H9 (cell line): ENCODE measurements around the gene UNC80. TPM values are rescaled to one million over a fixed set of nuclear protein-coding genes. Genes with fewer than 3 reads are reported as not detected.

Source experiments
- DNase-seq: peaks from one replicate; pipeline ENCODE4 v3.0.0-alpha.2; 2017
- H2AFZ ChIP-seq: one replicate; pipeline ENCODE4 v1.6.1; 2013; ENCODE audit warnings: mild to moderate bottlenecking, low read length, control low read depth, moderate library complexity
- H2AK5ac ChIP-seq: 2 replicates; pipeline ENCODE4 v1.6.1; 2013; ENCODE audit warnings: low read length, control low read depth, mixed read lengths; ENCODE audit not compliant: insufficient read length
- H2BK120ac ChIP-seq: one replicate; pipeline ENCODE4 v1.6.1; 2013; ENCODE audit warnings: low read depth, mild to moderate bottlenecking, low read length, control low read depth, inconsistent platforms; ENCODE audit not compliant: poor library complexity, severe bottlenecking
- H2BK12ac ChIP-seq: 2 replicates; pipeline ENCODE4 v1.6.1; 2013; ENCODE audit warnings: low read length, control low read depth, mixed read lengths, low read depth; ENCODE audit not compliant: insufficient read length
- H2BK15ac ChIP-seq: 2 replicates; pipeline ENCODE4 v1.6.1; 2013; ENCODE audit warnings: low read depth, low read length, control low read depth
- H2BK20ac ChIP-seq: one replicate; pipeline ENCODE4 v1.6.1; 2013; ENCODE audit warnings: low read depth, mild to moderate bottlenecking, low read length, control low read depth, inconsistent platforms; ENCODE audit not compliant: poor library complexity, severe bottlenecking
- H2BK5ac ChIP-seq: 2 replicates; pipeline ENCODE4 v1.6.1; 2013; ENCODE audit warnings: low read length, control low read depth, mixed read lengths; ENCODE audit not compliant: insufficient read length
- H3K14ac ChIP-seq: 2 replicates; pipeline ENCODE4 v1.6.1; 2013; ENCODE audit warnings: low read length, control low read depth; ENCODE audit not compliant: insufficient read depth
- H3K18ac ChIP-seq: 2 replicates; pipeline ENCODE4 v1.6.1; 2013; ENCODE audit warnings: low read depth, mild to moderate bottlenecking, mixed read lengths, low read length, control low read depth; ENCODE audit not compliant: insufficient read length
- H3K23ac ChIP-seq: 2 replicates; pipeline ENCODE4 v1.6.1; 2013; ENCODE audit warnings: low read length, control low read depth, mixed read lengths, low read depth; ENCODE audit not compliant: insufficient read length
- H3K23me2 ChIP-seq: 2 replicates; pipeline ENCODE4 v1.6.1; 2013; ENCODE audit warnings: low read depth, mild to moderate bottlenecking, mixed read lengths, low read length, control low read depth; ENCODE audit not compliant: insufficient read length, poor library complexity, severe bottlenecking
- H3K27ac ChIP-seq: 2 replicates; pipeline ENCODE4 v1.5.1; 2013; ENCODE audit warnings: low read length, control low read depth, mixed read lengths, low read depth; ENCODE audit not compliant: insufficient read length
- H3K27me3 ChIP-seq: 2 replicates; pipeline ENCODE4 v1.6.1; 2013; ENCODE audit warnings: low read length, control low read depth, inconsistent platforms; ENCODE audit not compliant: insufficient read depth
- H3K4ac ChIP-seq: 2 replicates; pipeline ENCODE4 v1.6.1; 2013; ENCODE audit warnings: low read depth, mild to moderate bottlenecking, control low read depth, inconsistent platforms, low read length, moderate library complexity
- H3K4me1 ChIP-seq: 2 replicates; pipeline ENCODE4 v1.6.1; 2013; ENCODE audit warnings: low read length, control low read depth, inconsistent platforms; ENCODE audit not compliant: insufficient read depth
- H3K4me2 ChIP-seq: 2 replicates; pipeline ENCODE4 v1.6.1; 2013; ENCODE audit warnings: low read length, control low read depth, mixed read lengths; ENCODE audit not compliant: insufficient read length, insufficient read depth
- H3K56ac ChIP-seq: 2 replicates; pipeline ENCODE4 v1.6.1; 2013; ENCODE audit warnings: low read depth, mild to moderate bottlenecking, mixed read lengths, low read length, control low read depth; ENCODE audit not compliant: insufficient read length
- H3K79me1 ChIP-seq: 2 replicates; pipeline ENCODE4 v1.6.1; 2013; ENCODE audit warnings: low read depth, mild to moderate bottlenecking, moderate library complexity, low read length, control low read depth, inconsistent platforms; ENCODE audit not compliant: insufficient read depth, poor library complexity, severe bottlenecking
- H3K79me2 ChIP-seq: 2 replicates; pipeline ENCODE4 v1.6.1; 2013; ENCODE audit warnings: low read length, control low read depth, inconsistent platforms; ENCODE audit not compliant: insufficient read depth
- H3K9ac ChIP-seq: 2 replicates; pipeline ENCODE4 v1.6.1; 2013; ENCODE audit warnings: low read length, control low read depth, mixed read lengths; ENCODE audit not compliant: insufficient read length; ENCODE audit errors: extremely low read depth
- H3K9me3 ChIP-seq: one replicate; pipeline ENCODE4 v1.6.1; 2013; ENCODE audit warnings: low read depth, low read length, inconsistent platforms; ENCODE audit not compliant: control insufficient read depth
- H3T11ph ChIP-seq: one replicate; pipeline ENCODE4 v1.6.1; 2013; ENCODE audit warnings: mild to moderate bottlenecking, low read length, control low read depth, inconsistent platforms
- H4K20me1 ChIP-seq: one replicate; pipeline ENCODE4 v1.6.1; 2013; ENCODE audit not compliant: control insufficient read depth, insufficient read length, insufficient read depth
- H4K5ac ChIP-seq: 2 replicates; pipeline ENCODE4 v1.6.1; 2013; ENCODE audit warnings: low read depth, mild to moderate bottlenecking, mixed read lengths, low read length, control low read depth; ENCODE audit not compliant: insufficient read length
- H4K8ac ChIP-seq: replicated peaks from 2 replicates; pipeline ENCODE4 v1.6.1; 2013; ENCODE audit warnings: low read length, control low read depth, mixed read lengths, low read depth; ENCODE audit not compliant: insufficient read length
- H4K91ac ChIP-seq: 2 replicates; pipeline ENCODE4 v1.6.1; 2013; ENCODE audit warnings: low read depth, mild to moderate bottlenecking, moderate library complexity, mixed read lengths, low read length, control low read depth; ENCODE audit not compliant: insufficient read length
- H3K27ac Mint-ChIP-seq, 3 experiments: 2 replicates in 2 of 3; 3 replicates in 1 of 3; pipeline ENCODE4 v1.8.0; 2020 to 2021; ENCODE audit warnings: mixed read lengths in 3 of 3, mild to moderate bottlenecking in 1 of 3, moderate library complexity in 1 of 3
- H3K27me3 Mint-ChIP-seq: 2 replicates; pipeline ENCODE4 v1.8.0; 2021; ENCODE audit warnings: low read depth, mild to moderate bottlenecking, moderate library complexity, mixed read lengths
- H3K36me3 Mint-ChIP-seq, 3 experiments: 2 replicates in 2 of 3; 3 replicates in 1 of 3; pipeline ENCODE4 v1.8.0; 2020 to 2021; ENCODE audit warnings: low read depth in 3 of 3, mixed read lengths in 3 of 3; ENCODE audit not compliant: insufficient read depth in 1 of 3
- H3K4me1 Mint-ChIP-seq, 2 experiments: 2 replicates each; pipeline ENCODE4 v1.8.0; 2020; ENCODE audit warnings: mixed read lengths in 2 of 2
- H3K4me3 Mint-ChIP-seq, 2 experiments: 2 replicates in 1 of 2; 3 replicates in 1 of 2; pipeline ENCODE4 v1.8.0; 2020 to 2021; ENCODE audit warnings: mild to moderate bottlenecking in 2 of 2, mixed read lengths in 2 of 2, moderate library complexity in 1 of 2
- H3K9me3 Mint-ChIP-seq, 2 experiments: 2 replicates in 1 of 2; 3 replicates in 1 of 2; pipeline ENCODE4 v1.8.0; 2020; ENCODE audit warnings: mild to moderate bottlenecking in 2 of 2, mixed read lengths in 2 of 2, moderate library complexity in 1 of 2
- CTCF ChIP-seq: fragments of 200-600 bp; sonication (generic); conservative IDR thresholded peaks from 3 replicates; pipeline ENCODE4 v1.8.0; 2021; ENCODE audit warnings: antibody characterized with exemption, mild to moderate bottlenecking
- WGBS: extraction: QIAGEN DNeasy Blood & Tissue Kit; methylation state at CpG from one replicate; pipeline ENCODE4 v1.1.7; 2013; ENCODE audit warnings: missing lambda C conversion rate, low lambda C conversion rate, mixed read lengths; ENCODE audit not compliant: insufficient read length; ENCODE audit errors: extremely low coverage; 5-methylcytosine and 5-hydroxymethylcytosine counted together
- total RNA-seq: library from RNA; stranded (reverse); gene quantifications from 2 replicates; pipeline ENCODE4 v1.2.1, GENCODE V29; 2021

The UNC80 gene
- total RNA-seq, 1 experiment from 2014 or later: 0.52 TPM

GRCh38 chr2:209960676-209961630, 189.3 kb downstream of the UNC80 start:
- Histone ChIP-seq H3K27me3 (peaks cover 6% of the 10 kb centered on the region), H3K9ac (no peak overlapping the region), H3K18ac (no peak overlapping the region), H2AFZ (no peak overlapping the region), H3K4me1 (no peaks in the 10 kb centered on the region), H3K23ac (no peak overlapping the region), H3K79me1 (no peaks in the 10 kb centered on the region), H4K20me1 (no peaks in the 10 kb centered on the region), H3K56ac (no peak overlapping the region), H3K9me3 (no peaks in the 10 kb centered on the region), H4K8ac (no peak overlapping the region), H2AK5ac (no peak overlapping the region), H2BK5ac (no peak overlapping the region), H3K4ac (no peak overlapping the region), H2BK120ac (no peak overlapping the region), H2BK12ac (no peak overlapping the region), H3K4me2 (no peak overlapping the region), H3T11ph (no peak overlapping the region), H3K79me2 (no peaks in the 10 kb centered on the region), H2BK15ac (no peak overlapping the region), H4K5ac (no peak overlapping the region), H3K23me2 (no peaks in the 10 kb centered on the region), H2BK20ac (no peak overlapping the region), H3K27ac (no peak overlapping the region), H3K14ac (no peak overlapping the region), H4K91ac (no peak overlapping the region)
- peak; percentile 87 for TF ChIP-seq CTCF
- Mint-ChIP-seq H3K9me3 (no peaks in the 10 kb centered on the region), H3K4me1 (peaks cover 20 to 25% of the 10 kb centered on the region in 2 experiments), H3K36me3 (no peaks in the 10 kb centered on the region), H3K27me3 (peaks cover 63% of the 10 kb centered on the region), H3K4me3 (peak overlapping the region in 1 of 2 experiments; percentile 42; a peak in 3 of 5 replicates), H3K27ac (peak overlapping the region in 2 of 3 experiments; percentile 26 to 71; a peak in 3 of 7 replicates)
- DNase-seq: peak; percentile 73
- WGBS: no CpG with 5 or more reads among the region's 4 CpGs
